Ovary (tissue), 9 donors: ENCODE measurements around the gene LGALS3. TPM values are rescaled to one million over a fixed set of nuclear protein-coding genes. Genes with fewer than 3 reads are reported as not detected.
A peak's percentile ranks its signal among the peaks of the same experiment; 100 is the strongest.

Experiments
- DNase-seq, 5 donors: peaks; one replicate each; pipeline ENCODE4 v3.0.0-alpha.2; 2019 to 2020
- H3K27ac ChIP-seq, 2 donors: fragments of 200-600 bp; one replicate each; pipeline versions ENCODE4 v1.5.1 to v1.8.0; 2019 to 2022
- H3K27me3 ChIP-seq: fragments of 200-600 bp; one replicate; pipeline ENCODE4 v1.8.0; 2022
- H3K36me3 ChIP-seq: fragments of 200-600 bp; sonication (generic); one replicate; pipeline ENCODE4 v1.5.1; 2019
- H3K4me1 ChIP-seq: one replicate; pipeline ENCODE4 v1.8.1; 2013; ENCODE audit warnings: mild to moderate bottlenecking, moderate library complexity; ENCODE audit not compliant: insufficient read depth
- H3K4me3 ChIP-seq: fragments of 200-600 bp; sonication (generic); one replicate; pipeline ENCODE4 v1.5.1; 2017
- H3K9me3 ChIP-seq, 2 donors: fragments of 200-600 bp in 1 of 2; sonication (generic) in 1 of 2; one replicate each; pipeline versions ENCODE4 v1.5.1 to v1.8.1; 2013 to 2019; ENCODE audit warnings: mild to moderate bottlenecking in 1 of 2, moderate library complexity in 1 of 2
- EP300 ChIP-seq: sonication (generic); formaldehyde crosslinking; IDR thresholded peaks from one replicate; pipeline ENCODE4 v1.6.1; 2017; ENCODE audit warnings: antibody characterized with exemption
- POLR2A ChIP-seq: fragments of 450-650 bp; IDR thresholded peaks from one replicate; pipeline ENCODE4 v1.6.1; 2017; ENCODE audit warnings: antibody characterized with exemption, mild to moderate bottlenecking, moderate library complexity
- WGBS, 3 donors: extraction: QIAGEN DNeasy Blood & Tissue Kit in 1 of 3; methylation state at CpG; one replicate each; pipeline versions ENCODE4 v1.1.5 to v1.1.7; 2013 to 2017; 5-methylcytosine and 5-hydroxymethylcytosine counted together
- intact Hi-C, 4 donors: fragments of 100-400 bp; cut with DNase I; formaldehyde crosslinking; loops; one replicate each; pipeline versions ENCODE4 v1.11.0 to v1.15.1; 2022 to 2023
- polyA plus RNA-seq, 2 donors: library from polyadenylated mRNA; stranded (reverse); fragments of 200-250 nt in 1 of 2; fragments of 350-450 nt in 1 of 2; fragmentation: Illumina TruSeq in 1 of 2; extraction: RNeasy Lipid Tissue Mini Kit (QIAGEN cat#74804) in 1 of 2; gene quantifications; one replicate each; pipeline ENCODE4 v1.2.3, GENCODE V29; 2013 to 2014
- total RNA-seq, 7 donors: library from RNA; depleted of rRNA in 2 of 7; stranded (reverse); fragments of >200 nt in 2 of 7; fragmentation: NEBNext Ultra II Directional in 3 of 7; extraction: Animal tissue kit (Norgen Biotek cat#: 25700) in 3 of 7; gene quantifications; one replicate each; pipeline versions ENCODE4 v1.1.0 to v1.2.4, GENCODE V29; 2016 to 2023
- TF ChIP-seq, protein P1 (sequence below), 3 donors: fragments of 450-650 bp in 2 of 3; fragments of 200-600 bp in 1 of 3; IDR thresholded peaks; one replicate each; pipeline versions ENCODE4 v1.5.1 to v1.8.0; 2016 to 2022; ENCODE audit warnings: antibody characterized with exemption in 3 of 3, mild to moderate bottlenecking in 1 of 3
- donor health status: DM: no; HTN: no; CAD: no; lungs with moderate emphysema.
- donor health status: DM: no; HTN: no; CAD: no.
- donor health status: Bipolar disorder and iron deficiency.
- donor health status: DM: yes; HTN: yes; CAD: no.
- donor health status: DM: no; HTN: no; CAD: no.
- donor health status: DM: yes; HTN: yes; CAD: no.

LGALS3 gene
- total and polyA plus RNA-seq, 9 donors, result 227 to 516 (median 259) TPM

DNA sequence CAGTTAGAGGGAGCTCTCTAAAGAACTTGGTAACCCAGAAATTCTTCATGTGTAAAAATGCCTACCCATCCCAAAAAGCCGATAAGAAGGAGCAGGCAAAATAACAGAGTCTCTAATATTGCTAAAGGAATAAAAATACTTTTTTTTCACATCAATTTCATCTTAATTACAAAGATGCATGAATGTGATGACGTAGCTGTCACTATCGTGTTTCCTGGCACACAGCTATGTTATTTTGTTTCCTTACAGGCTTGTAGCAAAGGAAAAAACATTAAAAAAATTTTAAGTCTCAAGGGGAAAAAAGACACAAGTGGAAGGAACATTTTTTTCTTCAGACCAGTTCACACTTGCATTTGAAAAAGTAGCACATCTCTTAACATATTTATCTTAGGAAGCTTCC is 10.3 kb upstream of the LGALS3 start:
- TF ChIP-seq, protein P1, sequence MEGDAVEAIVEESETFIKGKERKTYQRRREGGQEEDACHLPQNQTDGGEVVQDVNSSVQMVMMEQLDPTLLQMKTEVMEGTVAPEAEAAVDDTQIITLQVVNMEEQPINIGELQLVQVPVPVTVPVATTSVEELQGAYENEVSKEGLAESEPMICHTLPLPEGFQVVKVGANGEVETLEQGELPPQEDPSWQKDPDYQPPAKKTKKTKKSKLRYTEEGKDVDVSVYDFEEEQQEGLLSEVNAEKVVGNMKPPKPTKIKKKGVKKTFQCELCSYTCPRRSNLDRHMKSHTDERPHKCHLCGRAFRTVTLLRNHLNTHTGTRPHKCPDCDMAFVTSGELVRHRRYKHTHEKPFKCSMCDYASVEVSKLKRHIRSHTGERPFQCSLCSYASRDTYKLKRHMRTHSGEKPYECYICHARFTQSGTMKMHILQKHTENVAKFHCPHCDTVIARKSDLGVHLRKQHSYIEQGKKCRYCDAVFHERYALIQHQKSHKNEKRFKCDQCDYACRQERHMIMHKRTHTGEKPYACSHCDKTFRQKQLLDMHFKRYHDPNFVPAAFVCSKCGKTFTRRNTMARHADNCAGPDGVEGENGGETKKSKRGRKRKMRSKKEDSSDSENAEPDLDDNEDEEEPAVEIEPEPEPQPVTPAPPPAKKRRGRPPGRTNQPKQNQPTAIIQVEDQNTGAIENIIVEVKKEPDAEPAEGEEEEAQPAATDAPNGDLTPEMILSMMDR (IDR thresholded peaks at IDR 0.05), result peak in 1 of 3 donors; percentile 13
- TF ChIP-seq POLR2A (no peak), EP300 (no peak)
- WGBS, 3 donors, result 7 to 17% (median 8%) methylated on average over 3 of the region's 3 CpGs
- Histone ChIP-seq H3K27me3 (no peaks in the 10 kb centered on the region), H3K4me1 (peaks cover 20% of the 10 kb centered on the region), H3K36me3 (no peaks in the 10 kb centered on the region), H3K27ac (peak overlapping the region; percentile 66 to 80), H3K9me3 (no peaks in the 10 kb centered on the region), H3K4me3 (no peak overlapping the region)
- intact Hi-C loops, result no loop called here
- no peak for DNase-seq

- Histone ChIP-seq H3K4me1 (peaks cover 27% of the 10 kb centered on the region), H3K36me3 (no peaks in the 10 kb centered on the region), H3K27ac (peak overlapping the region in 1 of 2 donors; percentile 80), H3K9me3 (no peaks in the 10 kb centered on the region), H3K4me3 (no peak overlapping the region), H3K27me3 (no peaks in the 10 kb centered on the region)
- WGBS, 3 donors, result 89 to 91% (median 89%) methylated on average over 13 of the region's 13 CpGs
- no peak for DNase-seq
- intact Hi-C loops, result no loop called here
- no peak for TF ChIP-seq POLR2A
- TF ChIP-seq, protein P1 (IDR thresholded peaks at IDR 0.05), result no peak
- TF ChIP-seq EP300, result no peak
These were observed 8.2 kb upstream of the LGALS3 start for GRCh38 chr14:55120571-55121495.

- Histone ChIP-seq H3K27ac (peak overlapping the region in 1 of 2 donors; percentile 26), H3K4me1 (peaks cover 27% of the 10 kb centered on the region), H3K4me3 (no peak overlapping the region), H3K36me3 (no peaks in the 10 kb centered on the region), H3K27me3 (no peaks in the 10 kb centered on the region), H3K9me3 (no peaks in the 10 kb centered on the region)
- TF ChIP-seq EP300 (no peak), POLR2A (no peak)
- TF ChIP-seq, protein P1 (IDR thresholded peaks at IDR 0.05), result no peak
- WGBS, 3 donors, result 79 to 80% (median 80%) methylated on average over 9 of the region's 9 CpGs
- DNase-seq, result no peak
- intact Hi-C loops, result no loop called here
These were observed 7.2 kb upstream of the LGALS3 start for GRCh38 chr14:55121628-55122439.

DNA sequence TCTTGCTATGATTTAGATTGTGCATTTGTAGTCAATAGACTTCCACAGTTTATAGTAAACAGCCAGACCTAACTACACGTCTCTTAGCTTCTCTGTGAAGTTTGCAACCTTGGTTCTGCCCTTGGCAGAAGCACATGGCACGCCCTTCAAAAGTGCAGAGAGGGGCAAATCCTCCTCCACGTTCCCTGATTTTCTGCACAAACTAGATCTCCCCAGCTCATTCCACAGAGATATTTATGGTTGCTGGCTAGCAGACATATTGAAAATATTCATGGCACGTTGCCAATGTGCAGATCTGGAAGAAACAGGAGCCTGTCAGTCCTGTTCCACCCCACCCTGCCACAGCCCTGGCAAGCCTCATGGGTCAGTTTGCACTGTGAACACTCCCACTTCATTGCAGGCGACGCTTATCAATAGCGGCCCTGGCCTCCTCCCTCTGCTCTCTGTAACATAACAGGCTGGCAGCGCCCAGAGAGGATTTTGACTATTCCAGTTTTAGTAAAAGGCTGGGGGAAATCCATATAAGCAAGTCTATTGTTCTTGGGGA is 6.5 kb upstream of the LGALS3 start:
- H3K4me1 ChIP-seq, result peaks cover 27% of the 10 kb centered on the region
- TF ChIP-seq EP300, result no peak
- TF ChIP-seq POLR2A, result no peak
- TF ChIP-seq, protein P1 (IDR thresholded peaks at IDR 0.05), result no peak
- peak in 2 of 5 donors; percentile 56 to 59 for DNase-seq
- intact Hi-C loops, result no loop called here
- H3K36me3 ChIP-seq, result no peaks in the 10 kb centered on the region
- H3K4me3 ChIP-seq, result no peak overlapping the region
- no peaks in the 10 kb centered on the region for H3K9me3 ChIP-seq
- peak overlapping the region; percentile 30 to 43 for H3K27ac ChIP-seq
- no peaks in the 10 kb centered on the region for H3K27me3 ChIP-seq
- WGBS, 3 donors, result 8 to 10% (median 9%) methylated on average over 8 of the region's 8 CpGs
